Measurements from ENCODE around the gene UBIAD1. TPM values are rescaled to one million over a fixed set of nuclear protein-coding genes. Genes with fewer than 3 reads are reported as not detected.

The UBIAD1 gene
- total and polyA plus RNA-seq, 3 donors from 2014 or later, result 25.8 to 32.0 (median 29.3) TPM

GRCh38 chr1:11252538-11252937 lies 20.5 kb upstream of the UBIAD1 start:
- Histone ChIP-seq H3K27ac (no peak overlapping the region), H3K27me3 (no peaks in the 10 kb centered on the region), H3K4me1 (no peaks in the 10 kb centered on the region), H3K4me3 (no peak overlapping the region), H3K9me3 (no peaks in the 10 kb centered on the region), H3K36me3 (ENCODE audit: low read depth, missing control alignments) (no peaks in the 10 kb centered on the region)
- intact Hi-C loops (cut with DNase I; ENCODE audit: low total_unique reads), result loop anchor here (10.0 kb wide), 1 partner anchor 392 kb away; no protein-coding TSS in a partner anchor
- DNase-seq, result no peak
- 90 to 100% methylated on average over 8 of the region's 8 CpGs for WGBS, 2 donors
- no peak for TF ChIP-seq POLR2A (IDR thresholded peaks at IDR 0.05)
- no peak for TF ChIP-seq CTCF (IDR thresholded peaks at IDR 0.05)

- no peak overlapping the region for H3K4me3 ChIP-seq
- H3K27ac ChIP-seq, result no peak overlapping the region
- no peaks in the 10 kb centered on the region for H3K4me1 ChIP-seq
- WGBS, 2 donors, result 91% methylated on average over 8 of the region's 8 CpGs
- intact Hi-C loops (cut with DNase I; ENCODE audit: low total_unique reads), result loop anchor here (10.0 kb wide), 1 partner anchor 392 kb away; no protein-coding TSS in a partner anchor
- DNase-seq, result no peak
- TF ChIP-seq POLR2A (IDR thresholded peaks at IDR 0.05) (no peak), CTCF (IDR thresholded peaks at IDR 0.05) (no peak)
- H3K36me3 ChIP-seq (ENCODE audit: low read depth, missing control alignments), result no peaks in the 10 kb centered on the region
- H3K27me3 ChIP-seq, result no peaks in the 10 kb centered on the region
- no peaks in the 10 kb centered on the region for H3K9me3 ChIP-seq
Measured at GRCh38 chr1:11253226-11253625, 19.8 kb upstream of the UBIAD1 start.

- no peak overlapping the region for H3K4me3 ChIP-seq
- 92 to 100% methylated on average over 1 of the region's 1 CpG for WGBS, 2 donors
- no peaks in the 10 kb centered on the region for H3K27me3 ChIP-seq
- TF ChIP-seq POLR2A (IDR thresholded peaks at IDR 0.05) (no peak), CTCF (IDR thresholded peaks at IDR 0.05) (no peak)
- DNase-seq, result no peak
- intact Hi-C loops (cut with DNase I; ENCODE audit: low total_unique reads), result loop anchor here (10.0 kb wide), 1 partner anchor 389 kb away; no protein-coding TSS in a partner anchor
- H3K4me1 ChIP-seq, result peaks cover under 1% of the 10 kb centered on the region
- H3K27ac ChIP-seq, result no peak overlapping the region
- H3K36me3 ChIP-seq (ENCODE audit: low read depth, missing control alignments), result no peaks in the 10 kb centered on the region
- H3K9me3 ChIP-seq, result no peaks in the 10 kb centered on the region
Measured at GRCh38 chr1:11256299-11256698, 16.7 kb upstream of the UBIAD1 start.

- Histone ChIP-seq H3K27ac (peak within 1 kb of the TSS; percentile 72 to 75), H3K4me3 (peak within 1 kb of the TSS; percentile 88 to 99), H3K36me3 (ENCODE audit: low read depth, missing control alignments) (no peaks in the 10 kb centered on the region), H3K4me1 (peaks cover 4% of the 10 kb centered on the region), H3K27me3 (no peaks in the 10 kb centered on the region), H3K9me3 (no peaks in the 10 kb centered on the region)
- intact Hi-C loops (cut with DNase I; ENCODE audit: low total_unique reads), result no loop called here
- peak; percentile 100 for DNase-seq
- TF ChIP-seq POLR2A (IDR thresholded peaks at IDR 0.05) (no peak), CTCF (IDR thresholded peaks at IDR 0.05) (peak in 1 of 3 experiments; percentile 19)
- WGBS, 2 donors, result 0% methylated on average over 31 to 60 of the region's 60 CpGs
Measured at GRCh38 chr1:11262171-11263049, 10.6 kb upstream of the UBIAD1 start, which contains the start of gene MTOR. MTOR (minus strand) TSS chr1:11262551; CDS start chr1:11259409, 3,142 bp downstream.
